ENCODE measurements around the gene LRRC75A. TPM values are rescaled to one million over a fixed set of nuclear protein-coding genes. Genes with fewer than 3 reads are reported as not detected.
A peak's percentile ranks its signal among the peaks of the same experiment; 100 is the strongest.

Gene LRRC75A
- total RNA-seq, 4 donors from 2014 or later = 4.0 to 16.7 (median 7.8) TPM

GRCh38 chr17:16417896-16418684 is 73.9 kb downstream of the LRRC75A start:
- peak; percentile 46 to 49 for DNase-seq
- H3K9me3 ChIP-seq = no peaks in the 10 kb centered on the region
- H3K36me3 ChIP-seq = no peaks in the 10 kb centered on the region
- no peaks in the 10 kb centered on the region for H3K27me3 ChIP-seq
- 48 to 54% methylated on average over 3 to 6 of the region's 7 CpGs for WGBS, 2 donors
- TF ChIP-seq CTCF (IDR thresholded peaks at IDR 0.05) (no peak), POLR2A (IDR thresholded peaks at IDR 0.05) (no peak)
- peaks cover 27 to 39% of the 10 kb centered on the region in 2 donors for H3K4me1 ChIP-seq
- peak overlapping the region; percentile 56 to 84 (median 82) for H3K27ac ChIP-seq
- intact Hi-C loops (cut with DNase I) = no loop called here
- no peak overlapping the region for H3K4me3 ChIP-seq (replicated peaks in 1 of 3)

- TF ChIP-seq POLR2A (IDR thresholded peaks at IDR 0.05) (no peak), CTCF (IDR thresholded peaks at IDR 0.05) (no peak)
- Histone ChIP-seq H3K9me3 (no peaks in the 10 kb centered on the region), H3K27ac (peak overlapping the region; percentile 39 to 84 (median 82)), H3K36me3 (no peaks in the 10 kb centered on the region), H3K4me1 (peaks cover 27 to 39% of the 10 kb centered on the region in 2 donors), H3K4me3 (replicated peaks in 1 of 3) (no peak overlapping the region), H3K27me3 (no peaks in the 10 kb centered on the region)
- intact Hi-C loops (cut with DNase I) = no loop called here
- 91 to 93% methylated on average over 6 to 7 of the region's 7 CpGs for WGBS, 2 donors
- no peak for DNase-seq
Measured at GRCh38 chr17:16417399-16417798, 74.6 kb downstream of the LRRC75A start.

GRCh38 chr17:16415031-16415924 is 76.7 kb downstream of the LRRC75A start, which contains the start of gene TRPV2:
TRPV2 (plus strand) TSS chr17:16415571; CDS start chr17:16417669, 2,098 bp downstream.
- 40 to 53% methylated on average over 19 to 21 of the region's 21 CpGs for WGBS, 2 donors
- H3K9me3 ChIP-seq = no peaks in the 10 kb centered on the region
- intact Hi-C loops (cut with DNase I) = no loop called here
- no peaks in the 10 kb centered on the region for H3K27me3 ChIP-seq
- peaks cover 27 to 36% of the 10 kb centered on the region in 2 donors for H3K4me1 ChIP-seq
- no peaks in the 10 kb centered on the region for H3K36me3 ChIP-seq
- peak within 1 kb of the TSS; percentile 73 to 81 (median 80) for H3K27ac ChIP-seq
- TF ChIP-seq POLR2A (IDR thresholded peaks at IDR 0.05) = no peak
- peak in 1 of 6 experiments; percentile 25 for TF ChIP-seq CTCF (IDR thresholded peaks at IDR 0.05)
- peak within 1 kb of the TSS in 1 of 3 donors; percentile 23 for H3K4me3 ChIP-seq (replicated peaks in 1 of 3)
- DNase-seq = no peak

- peak overlapping the region in 2 of 3 donors; percentile 60 to 63 for H3K27ac ChIP-seq
- peaks cover 4 to 12% of the 10 kb centered on the region in 2 donors for H3K4me1 ChIP-seq
- intact Hi-C loops (cut with DNase I) = no loop called here
- 32 to 41% methylated on average over 13 to 14 of the region's 14 CpGs for WGBS, 2 donors
- TF ChIP-seq CTCF (IDR thresholded peaks at IDR 0.05) = no peak
- TF ChIP-seq POLR2A (IDR thresholded peaks at IDR 0.05) = no peak
- no peaks in the 10 kb centered on the region for H3K36me3 ChIP-seq
- H3K4me3 ChIP-seq (replicated peaks in 1 of 3) = no peak overlapping the region
- no peaks in the 10 kb centered on the region for H3K9me3 ChIP-seq
- no peaks in the 10 kb centered on the region for H3K27me3 ChIP-seq
- peak; percentile 75 to 76 for DNase-seq
Measured at GRCh38 chr17:16407911-16408588, 83.9 kb downstream of the LRRC75A start.

Data from thyroid gland (tissue), 4 donors.